Astrocyte of the spinal cord (primary cell): ENCODE data around the gene RBBP8NL.

ENCODE experiments used
- DNase-seq: peaks from one replicate; pipeline ENCODE4 v3.0.0; 2011; ENCODE audit warnings: low read depth, low spot score
- H3K4me3 ChIP-seq: 2 replicates; pipeline ENCODE4 v1.5.1; 2011; ENCODE audit warnings: low read depth, mild to moderate bottlenecking, low read length, moderate library complexity
- in situ Hi-C: cut with HindIII; loops from 2 replicates; pipeline ENCODE4 v1.10.0; 2017; ENCODE audit warnings: low sequenced_read_pairs
- TF ChIP-seq, protein P1 (sequence below): IDR thresholded peaks from 2 replicates; pipeline ENCODE4 v1.5.1; 2012; ENCODE audit warnings: low read depth, mild to moderate bottlenecking, low read length, inconsistent platforms

Gene RBBP8NL

DNA sequence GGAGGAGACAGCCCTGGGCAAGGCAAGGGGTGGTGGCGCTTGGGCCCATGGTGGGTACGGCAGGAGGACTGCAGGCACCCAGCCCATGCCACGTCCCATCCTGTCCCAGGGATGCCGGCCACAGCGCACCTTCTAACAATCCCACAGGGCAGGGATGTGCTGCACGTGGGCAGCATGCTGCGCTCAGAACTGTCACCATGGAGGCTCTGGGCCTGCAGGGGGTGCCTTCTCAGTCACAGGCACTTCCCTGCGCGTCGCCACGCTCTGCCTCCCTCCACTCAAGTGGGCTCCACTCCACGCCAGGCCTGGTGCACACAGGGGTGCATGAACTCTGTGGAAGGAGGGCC, 22.6 kb downstream of the RBBP8NL start:
- in situ Hi-C loops = no loop called here
- TF ChIP-seq, protein P1, sequence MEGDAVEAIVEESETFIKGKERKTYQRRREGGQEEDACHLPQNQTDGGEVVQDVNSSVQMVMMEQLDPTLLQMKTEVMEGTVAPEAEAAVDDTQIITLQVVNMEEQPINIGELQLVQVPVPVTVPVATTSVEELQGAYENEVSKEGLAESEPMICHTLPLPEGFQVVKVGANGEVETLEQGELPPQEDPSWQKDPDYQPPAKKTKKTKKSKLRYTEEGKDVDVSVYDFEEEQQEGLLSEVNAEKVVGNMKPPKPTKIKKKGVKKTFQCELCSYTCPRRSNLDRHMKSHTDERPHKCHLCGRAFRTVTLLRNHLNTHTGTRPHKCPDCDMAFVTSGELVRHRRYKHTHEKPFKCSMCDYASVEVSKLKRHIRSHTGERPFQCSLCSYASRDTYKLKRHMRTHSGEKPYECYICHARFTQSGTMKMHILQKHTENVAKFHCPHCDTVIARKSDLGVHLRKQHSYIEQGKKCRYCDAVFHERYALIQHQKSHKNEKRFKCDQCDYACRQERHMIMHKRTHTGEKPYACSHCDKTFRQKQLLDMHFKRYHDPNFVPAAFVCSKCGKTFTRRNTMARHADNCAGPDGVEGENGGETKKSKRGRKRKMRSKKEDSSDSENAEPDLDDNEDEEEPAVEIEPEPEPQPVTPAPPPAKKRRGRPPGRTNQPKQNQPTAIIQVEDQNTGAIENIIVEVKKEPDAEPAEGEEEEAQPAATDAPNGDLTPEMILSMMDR = no peak
- DNase-seq = no peak
- no peak overlapping the region for H3K4me3 ChIP-seq

DNA sequence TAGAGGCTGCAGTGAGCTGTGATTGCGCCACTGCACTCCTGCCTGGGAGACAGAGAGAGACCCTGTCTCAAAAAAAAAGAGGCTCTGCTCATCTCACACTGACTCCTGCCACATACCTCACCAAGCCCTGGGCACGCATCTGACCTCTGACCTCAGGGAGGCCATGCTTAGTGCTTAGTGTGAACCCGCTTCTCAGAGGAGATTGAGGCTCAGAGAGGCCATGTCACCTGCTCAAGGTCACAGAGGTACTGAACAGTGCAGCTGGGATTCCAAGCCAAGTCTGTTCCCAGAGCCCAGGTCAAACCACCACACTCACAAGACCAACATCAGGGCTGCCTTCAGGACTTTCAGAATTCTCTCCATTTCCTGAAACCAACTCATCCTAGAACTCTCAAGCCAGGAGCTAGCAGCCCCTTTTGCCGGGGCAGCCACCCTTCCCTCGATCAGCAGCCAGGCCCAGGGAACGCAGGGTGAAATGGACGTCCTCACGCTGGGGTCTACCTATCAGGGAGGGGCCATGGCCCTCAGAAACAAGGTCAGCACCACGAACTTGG, 23.1 kb downstream of the RBBP8NL start:
- in situ Hi-C loops = no loop called here
- DNase-seq = no peak
- no peak overlapping the region for H3K4me3 ChIP-seq
- TF ChIP-seq, protein P1 = no peak

DNA sequence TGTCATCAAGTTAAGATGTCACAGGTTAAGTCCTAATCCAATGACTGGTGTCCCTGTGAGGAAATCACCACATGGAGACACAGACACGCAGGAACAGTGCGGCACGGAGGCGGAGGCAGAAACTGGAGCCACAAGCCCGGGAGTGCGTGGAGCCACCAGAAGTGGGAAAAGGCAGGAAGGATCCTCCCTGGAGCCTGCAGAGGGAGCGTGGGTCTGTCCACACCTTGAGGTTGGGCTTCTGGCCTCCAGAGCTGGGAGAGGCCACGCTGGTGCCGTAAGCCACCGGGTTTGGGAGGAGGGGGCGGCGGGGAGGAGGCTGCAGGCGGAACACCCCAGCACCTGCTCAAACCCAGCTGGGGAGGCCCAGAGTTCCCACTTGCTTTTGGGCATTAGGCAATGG, 24.0 kb downstream of the RBBP8NL start:
- in situ Hi-C loops = no loop called here
- DNase-seq = no peak
- H3K4me3 ChIP-seq = no peak overlapping the region
- TF ChIP-seq, protein P1 = no peak

DNA sequence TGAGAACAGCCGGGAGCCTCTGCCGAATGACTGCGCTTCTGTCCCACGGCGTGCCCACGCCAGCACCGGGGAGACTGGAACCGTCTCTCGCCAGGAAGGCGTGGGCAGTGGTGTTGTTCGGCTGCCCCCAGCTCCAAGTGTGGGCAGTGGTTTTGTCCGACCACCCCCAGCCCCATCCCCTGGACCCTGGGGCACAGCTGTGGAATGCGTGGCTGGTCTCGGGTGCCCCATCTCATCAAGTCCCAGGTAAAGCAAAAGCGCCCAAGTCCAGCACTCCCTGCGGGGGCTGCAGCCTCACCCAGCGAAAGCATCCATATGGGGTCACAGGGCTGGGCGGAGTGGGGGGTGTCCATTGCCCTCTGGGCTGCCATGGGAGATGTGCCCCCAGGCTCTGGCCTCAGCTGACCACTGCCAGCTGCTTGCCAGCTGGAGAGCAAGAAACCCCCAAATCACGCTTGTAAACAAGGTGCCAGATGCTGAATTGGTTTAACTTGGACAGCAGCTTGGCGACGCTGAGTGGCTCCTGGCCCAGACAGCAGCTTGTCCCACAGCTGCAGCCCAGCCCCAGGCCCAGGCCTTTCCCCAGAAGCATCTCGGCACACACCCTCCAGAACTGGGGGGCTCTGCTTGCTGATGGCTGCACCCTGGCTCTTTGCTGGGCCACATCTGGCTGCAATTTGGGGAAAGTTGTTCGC, 24.7 kb downstream of the RBBP8NL start:
- DNase-seq = no peak
- H3K4me3 ChIP-seq = no peak overlapping the region
- in situ Hi-C loops = no loop called here
- TF ChIP-seq, protein P1 = no peak

DNA sequence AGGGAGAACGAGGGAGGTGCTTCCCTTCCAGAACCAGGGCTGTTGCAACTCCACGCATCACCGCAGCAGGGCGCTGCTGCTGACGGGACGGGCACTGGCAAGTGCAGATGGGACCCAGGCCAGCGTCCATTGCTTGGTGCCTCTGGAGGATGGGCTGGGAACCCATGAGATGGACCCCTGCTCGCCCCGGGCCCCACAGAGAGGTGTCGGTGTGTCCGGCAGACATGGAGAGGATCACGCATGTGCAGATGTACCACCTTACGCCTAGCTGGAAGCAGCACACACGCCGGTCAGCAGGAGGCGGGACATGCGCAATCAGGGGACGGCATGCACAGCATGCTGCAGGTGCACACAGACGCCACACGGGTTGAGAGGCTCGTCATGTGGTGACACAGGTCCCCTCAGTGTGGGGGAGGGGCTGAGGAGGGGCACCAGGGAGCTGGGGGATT, 26.0 kb downstream of the RBBP8NL start:
- in situ Hi-C loops = no loop called here
- no peak overlapping the region for H3K4me3 ChIP-seq
- TF ChIP-seq, protein P1 = peak; percentile 9
- DNase-seq = no peak

DNA sequence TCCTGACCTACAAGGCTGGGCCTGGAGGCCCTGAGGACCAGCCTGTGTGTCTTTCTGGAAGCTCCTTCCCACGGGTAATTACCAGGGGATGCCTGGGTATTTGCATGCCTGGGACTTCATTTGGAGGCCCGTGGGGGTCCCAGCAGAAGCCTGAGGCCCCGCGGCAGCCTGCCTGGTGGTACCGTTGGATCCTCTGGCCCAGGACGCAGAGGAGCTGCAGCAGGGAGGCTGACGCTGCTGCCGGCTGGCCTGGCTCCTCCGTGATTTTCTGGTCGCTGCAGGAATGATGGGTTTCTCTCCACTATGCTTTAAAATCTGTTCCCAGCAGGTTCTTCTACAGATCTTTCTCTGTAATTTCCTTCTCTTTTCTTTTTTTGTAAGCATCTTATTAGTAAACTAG, 26.8 kb downstream of the RBBP8NL start:
- in situ Hi-C loops = no loop called here
- H3K4me3 ChIP-seq = no peak overlapping the region
- TF ChIP-seq, protein P1 = no peak
- no peak for DNase-seq
